HL-60 (cell line): ENCODE data around the gene LCA5L.

Experiments
- DNase-seq, 2 experiments: peaks; one replicate each; pipeline ENCODE4 v3.0.0-alpha.2; 2010 to 2020; ENCODE audit warnings: low read depth in 1 of 2, low spot score in 1 of 2
- H3K27ac ChIP-seq: fragments of 250-450 bp; sonication (Bioruptor Pico); replicated peaks from 2 replicates; pipeline ENCODE4 v1.5.1; 2020; ENCODE audit warnings: mild to moderate bottlenecking, moderate library complexity
- H3K27me3 ChIP-seq: fragments of 250-450 bp; sonication (Bioruptor Pico); 2 replicates; pipeline ENCODE4 v1.5.1; 2021; ENCODE audit warnings: mild to moderate bottlenecking, moderate library complexity; ENCODE audit not compliant: insufficient read depth, poor library complexity, severe bottlenecking
- H3K4me3 ChIP-seq: replicated peaks from 2 replicates; pipeline ENCODE4 v1.5.1; 2011; ENCODE audit warnings: mild to moderate bottlenecking, control low read depth, low read length; ENCODE audit not compliant: insufficient read depth
- GABPA ChIP-seq: IDR thresholded peaks from 2 replicates; pipeline ENCODE4 v1.6.1; 2012; ENCODE audit warnings: low read depth
- POLR2AphosphoS5 ChIP-seq: IDR thresholded peaks from 2 replicates; pipeline ENCODE4 v1.6.1; 2012; ENCODE audit warnings: low read depth
- SPI1 ChIP-seq: IDR thresholded peaks from 2 replicates; pipeline ENCODE4 v1.6.1; 2012; ENCODE audit warnings: low read depth, mild to moderate bottlenecking, borderline replicate concordance
- TF ChIP-seq, protein P1 (sequence below): IDR thresholded peaks from 2 replicates; pipeline ENCODE4 v1.6.1; 2012; ENCODE audit warnings: low read depth; ENCODE audit not compliant: insufficient replicate concordance
- TF ChIP-seq, protein P2 (sequence below): IDR thresholded peaks from one replicate; pipeline ENCODE4 v1.5.1; 2011; ENCODE audit warnings: low read length, control low read depth, inconsistent platforms; ENCODE audit not compliant: insufficient read depth

LCA5L gene

DNA sequence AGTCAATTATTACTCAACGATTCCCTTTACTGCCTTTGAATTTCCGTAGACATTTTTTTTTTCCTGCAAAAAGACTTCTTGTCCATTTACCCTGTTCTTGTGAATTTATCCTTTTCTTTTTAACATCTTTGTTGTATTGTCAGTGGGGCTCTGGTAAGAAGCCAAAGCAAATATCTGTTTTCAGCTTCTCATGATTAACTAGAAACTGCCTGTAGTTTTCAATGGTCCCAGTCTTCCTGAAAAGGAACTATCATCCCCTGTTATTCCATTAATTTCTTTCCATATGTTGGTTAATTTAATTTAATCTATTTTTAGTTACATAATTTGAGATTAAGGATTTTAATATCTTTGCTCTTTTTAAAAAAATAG is 34.2 kb upstream of the LCA5L start:
- TF ChIP-seq, protein P1, sequence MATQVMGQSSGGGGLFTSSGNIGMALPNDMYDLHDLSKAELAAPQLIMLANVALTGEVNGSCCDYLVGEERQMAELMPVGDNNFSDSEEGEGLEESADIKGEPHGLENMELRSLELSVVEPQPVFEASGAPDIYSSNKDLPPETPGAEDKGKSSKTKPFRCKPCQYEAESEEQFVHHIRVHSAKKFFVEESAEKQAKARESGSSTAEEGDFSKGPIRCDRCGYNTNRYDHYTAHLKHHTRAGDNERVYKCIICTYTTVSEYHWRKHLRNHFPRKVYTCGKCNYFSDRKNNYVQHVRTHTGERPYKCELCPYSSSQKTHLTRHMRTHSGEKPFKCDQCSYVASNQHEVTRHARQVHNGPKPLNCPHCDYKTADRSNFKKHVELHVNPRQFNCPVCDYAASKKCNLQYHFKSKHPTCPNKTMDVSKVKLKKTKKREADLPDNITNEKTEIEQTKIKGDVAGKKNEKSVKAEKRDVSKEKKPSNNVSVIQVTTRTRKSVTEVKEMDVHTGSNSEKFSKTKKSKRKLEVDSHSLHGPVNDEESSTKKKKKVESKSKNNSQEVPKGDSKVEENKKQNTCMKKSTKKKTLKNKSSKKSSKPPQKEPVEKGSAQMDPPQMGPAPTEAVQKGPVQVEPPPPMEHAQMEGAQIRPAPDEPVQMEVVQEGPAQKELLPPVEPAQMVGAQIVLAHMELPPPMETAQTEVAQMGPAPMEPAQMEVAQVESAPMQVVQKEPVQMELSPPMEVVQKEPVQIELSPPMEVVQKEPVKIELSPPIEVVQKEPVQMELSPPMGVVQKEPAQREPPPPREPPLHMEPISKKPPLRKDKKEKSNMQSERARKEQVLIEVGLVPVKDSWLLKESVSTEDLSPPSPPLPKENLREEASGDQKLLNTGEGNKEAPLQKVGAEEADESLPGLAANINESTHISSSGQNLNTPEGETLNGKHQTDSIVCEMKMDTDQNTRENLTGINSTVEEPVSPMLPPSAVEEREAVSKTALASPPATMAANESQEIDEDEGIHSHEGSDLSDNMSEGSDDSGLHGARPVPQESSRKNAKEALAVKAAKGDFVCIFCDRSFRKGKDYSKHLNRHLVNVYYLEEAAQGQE = no peak
- TF ChIP-seq GABPA = no peak
- TF ChIP-seq, protein P2, sequence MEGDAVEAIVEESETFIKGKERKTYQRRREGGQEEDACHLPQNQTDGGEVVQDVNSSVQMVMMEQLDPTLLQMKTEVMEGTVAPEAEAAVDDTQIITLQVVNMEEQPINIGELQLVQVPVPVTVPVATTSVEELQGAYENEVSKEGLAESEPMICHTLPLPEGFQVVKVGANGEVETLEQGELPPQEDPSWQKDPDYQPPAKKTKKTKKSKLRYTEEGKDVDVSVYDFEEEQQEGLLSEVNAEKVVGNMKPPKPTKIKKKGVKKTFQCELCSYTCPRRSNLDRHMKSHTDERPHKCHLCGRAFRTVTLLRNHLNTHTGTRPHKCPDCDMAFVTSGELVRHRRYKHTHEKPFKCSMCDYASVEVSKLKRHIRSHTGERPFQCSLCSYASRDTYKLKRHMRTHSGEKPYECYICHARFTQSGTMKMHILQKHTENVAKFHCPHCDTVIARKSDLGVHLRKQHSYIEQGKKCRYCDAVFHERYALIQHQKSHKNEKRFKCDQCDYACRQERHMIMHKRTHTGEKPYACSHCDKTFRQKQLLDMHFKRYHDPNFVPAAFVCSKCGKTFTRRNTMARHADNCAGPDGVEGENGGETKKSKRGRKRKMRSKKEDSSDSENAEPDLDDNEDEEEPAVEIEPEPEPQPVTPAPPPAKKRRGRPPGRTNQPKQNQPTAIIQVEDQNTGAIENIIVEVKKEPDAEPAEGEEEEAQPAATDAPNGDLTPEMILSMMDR = no peak
- H3K27ac ChIP-seq = no peak overlapping the region
- H3K27me3 ChIP-seq = no peaks in the 10 kb centered on the region
- no peak overlapping the region for H3K4me3 ChIP-seq
- DNase-seq = no peak

DNA sequence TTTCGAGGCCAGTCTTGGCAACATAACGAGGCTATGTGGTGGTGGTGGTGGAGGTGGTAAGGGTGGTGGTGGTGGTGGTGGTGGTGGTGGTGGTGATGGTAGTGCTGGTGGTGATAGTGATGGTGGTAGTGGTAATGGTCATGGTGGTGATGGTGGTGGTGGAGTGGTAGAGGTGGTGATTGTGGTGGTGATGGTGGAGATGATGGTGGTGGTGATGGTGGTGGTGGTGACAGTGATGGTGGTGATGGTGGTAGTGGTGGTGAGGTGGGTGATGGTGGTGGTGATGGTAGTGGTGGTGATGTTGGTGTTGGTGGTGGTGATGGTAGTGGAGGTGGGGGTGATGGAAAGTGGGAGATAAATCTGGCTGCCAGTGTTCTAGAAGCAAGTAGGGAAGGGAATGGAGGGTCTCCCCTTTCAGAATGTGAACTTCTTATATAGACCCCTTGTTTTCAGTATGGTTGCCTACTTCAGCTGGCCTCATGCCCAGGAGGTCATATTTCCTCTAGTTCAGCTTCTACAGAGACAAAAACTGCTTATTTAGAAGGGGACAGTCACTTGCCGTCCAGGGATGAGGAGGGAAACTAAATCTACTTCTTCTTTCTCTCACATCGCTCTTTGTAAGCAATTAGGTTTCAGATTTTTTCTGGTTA is 33.7 kb upstream of the LCA5L start:
- Histone ChIP-seq H3K27ac (no peak overlapping the region), H3K27me3 (no peaks in the 10 kb centered on the region), H3K4me3 (no peak overlapping the region)
- no peak for DNase-seq
- TF ChIP-seq, protein P2 = no peak
- TF ChIP-seq SPI1 (no peak), POLR2AphosphoS5 (no peak), GABPA (no peak)
- TF ChIP-seq, protein P1 = no peak

DNA sequence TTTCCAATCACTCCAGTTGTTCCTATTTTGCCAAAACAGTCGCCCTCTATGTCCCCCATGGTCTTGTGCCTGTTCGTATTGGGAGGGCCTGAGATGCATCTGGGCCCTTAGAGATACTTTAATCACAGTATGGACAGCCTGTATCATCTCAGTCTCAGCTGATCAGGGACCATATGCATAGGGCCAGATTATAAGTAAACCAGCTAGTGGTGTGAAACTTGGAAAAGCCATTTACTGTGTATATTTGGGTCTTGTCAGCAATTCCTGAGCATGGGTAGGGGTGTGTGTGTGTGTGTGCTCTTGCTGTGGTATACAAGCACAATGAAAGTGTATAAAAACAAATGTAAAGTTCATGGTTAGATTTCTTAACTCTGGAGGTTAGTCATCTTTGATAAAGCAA is 29.0 kb upstream of the LCA5L start:
- DNase-seq = no peak
- no peaks in the 10 kb centered on the region for H3K27me3 ChIP-seq
- H3K4me3 ChIP-seq = no peak overlapping the region
- TF ChIP-seq, protein P1 = no peak
- TF ChIP-seq, protein P2 = no peak
- TF ChIP-seq GABPA = no peak
- TF ChIP-seq SPI1 = no peak
- no peak for TF ChIP-seq POLR2AphosphoS5
- H3K27ac ChIP-seq = no peak overlapping the region
